Tibial artery (tissue), 4 donors: ENCODE measurements around the gene SCUBE1.

Source experiments
- DNase-seq, 2 donors: peaks; one replicate each; pipeline ENCODE4 v3.0.0-alpha.2; 2019
- H3K27ac ChIP-seq, 2 donors: fragments of 200-600 bp; sonication (generic) in 1 of 2; 1 replicate in 1 of 2; 2 replicates in 1 of 2; pipeline ENCODE4 v1.5.1; 2018 to 2019; ENCODE audit warnings: mild to moderate bottlenecking in 1 of 2
- H3K27me3 ChIP-seq, 2 donors: fragments of 200-600 bp; sonication (generic) in 1 of 2; one replicate each; pipeline versions ENCODE4 v1.5.1 to v1.6.0; 2016 to 2019
- H3K36me3 ChIP-seq, 3 donors: fragments of 200-600 bp; sonication (generic) in 2 of 3; one replicate each; pipeline ENCODE4 v1.5.1; 2016 to 2019; ENCODE audit warnings: mild to moderate bottlenecking in 2 of 3
- H3K4me1 ChIP-seq, 4 donors: fragments of 200-600 bp; sonication (generic) in 2 of 4; 1 replicate in 3 of 4; 2 replicates in 1 of 4; pipeline ENCODE4 v1.5.1; 2016 to 2019
- H3K4me3 ChIP-seq, 2 donors: fragments of 200-600 bp; sonication (generic) in 1 of 2; 1 replicate in 1 of 2; 2 replicates in 1 of 2; pipeline ENCODE4 v1.5.1; 2018 to 2019; ENCODE audit warnings: mild to moderate bottlenecking in 2 of 2
- H3K9me3 ChIP-seq, 3 donors: fragments of 200-600 bp; sonication (generic) in 1 of 3; one replicate each; pipeline ENCODE4 v1.5.1; 2016 to 2019
- intact Hi-C: fragments of 100-400 bp; cut with DNase I; formaldehyde crosslinking; loops from one replicate; pipeline ENCODE4 v1.15.0; 2023; ENCODE audit warnings: low total_unique reads
- TF ChIP-seq, protein P1 (sequence below), 2 experiments: fragments of 200-600 bp in 1 of 2; fragments of 450-650 bp in 1 of 2; IDR thresholded peaks; one replicate each; pipeline ENCODE4 v1.5.1; 2017 to 2019; ENCODE audit warnings: antibody characterized with exemption in 2 of 2, mild to moderate bottlenecking in 1 of 2, moderate library complexity in 1 of 2

SCUBE1 gene

DNA sequence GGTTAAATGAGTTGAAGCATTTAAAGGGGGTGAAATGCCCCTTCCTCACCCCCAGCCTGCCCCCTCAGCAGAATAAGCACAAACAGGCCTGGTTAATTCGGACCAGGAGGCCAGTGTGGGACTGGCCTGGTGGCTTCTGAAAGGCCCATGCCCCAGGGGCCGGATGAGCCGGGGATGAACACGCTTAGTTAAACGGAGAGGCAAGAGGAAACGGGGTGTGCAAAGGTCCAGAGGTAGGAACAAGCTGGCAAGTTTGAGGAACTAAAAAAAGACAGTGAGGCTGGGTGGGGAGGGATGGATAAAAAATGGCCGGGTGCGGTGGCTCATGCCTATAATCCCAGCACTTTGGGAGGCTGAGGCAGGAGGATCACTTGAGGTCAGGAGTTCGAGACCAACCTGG is 11.5 kb downstream of the SCUBE1 start:
- Histone ChIP-seq H3K4me3 (no peak overlapping the region), H3K27me3 (peaks cover 0 to 33% of the 10 kb centered on the region in 2 donors), H3K36me3 (no peaks in the 10 kb centered on the region), H3K4me1 (no peaks in the 10 kb centered on the region), H3K9me3 (no peaks in the 10 kb centered on the region), H3K27ac (no peak overlapping the region)
- no peak for DNase-seq
- intact Hi-C loops = no loop called here
- TF ChIP-seq, protein P1, sequence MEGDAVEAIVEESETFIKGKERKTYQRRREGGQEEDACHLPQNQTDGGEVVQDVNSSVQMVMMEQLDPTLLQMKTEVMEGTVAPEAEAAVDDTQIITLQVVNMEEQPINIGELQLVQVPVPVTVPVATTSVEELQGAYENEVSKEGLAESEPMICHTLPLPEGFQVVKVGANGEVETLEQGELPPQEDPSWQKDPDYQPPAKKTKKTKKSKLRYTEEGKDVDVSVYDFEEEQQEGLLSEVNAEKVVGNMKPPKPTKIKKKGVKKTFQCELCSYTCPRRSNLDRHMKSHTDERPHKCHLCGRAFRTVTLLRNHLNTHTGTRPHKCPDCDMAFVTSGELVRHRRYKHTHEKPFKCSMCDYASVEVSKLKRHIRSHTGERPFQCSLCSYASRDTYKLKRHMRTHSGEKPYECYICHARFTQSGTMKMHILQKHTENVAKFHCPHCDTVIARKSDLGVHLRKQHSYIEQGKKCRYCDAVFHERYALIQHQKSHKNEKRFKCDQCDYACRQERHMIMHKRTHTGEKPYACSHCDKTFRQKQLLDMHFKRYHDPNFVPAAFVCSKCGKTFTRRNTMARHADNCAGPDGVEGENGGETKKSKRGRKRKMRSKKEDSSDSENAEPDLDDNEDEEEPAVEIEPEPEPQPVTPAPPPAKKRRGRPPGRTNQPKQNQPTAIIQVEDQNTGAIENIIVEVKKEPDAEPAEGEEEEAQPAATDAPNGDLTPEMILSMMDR (IDR thresholded peaks at IDR 0.05) = no peak

DNA sequence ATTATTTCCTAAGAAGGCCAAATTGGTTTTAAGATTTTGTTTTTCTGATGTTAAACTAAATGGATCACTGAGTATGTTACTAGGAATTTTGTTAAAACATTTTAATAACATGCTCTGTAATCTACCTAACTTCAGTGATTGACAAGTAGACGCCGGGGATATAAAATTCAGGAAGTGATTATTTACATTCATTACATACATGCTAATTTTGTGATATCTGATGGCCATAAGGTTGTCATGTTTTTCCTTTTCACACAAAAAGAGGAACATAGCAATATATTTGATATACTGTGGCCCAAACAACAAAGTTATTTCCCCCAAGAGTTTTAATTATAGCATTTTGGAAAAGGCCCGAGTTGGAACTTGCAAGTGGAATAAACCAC is 12.1 kb downstream of the SCUBE1 start:
- TF ChIP-seq, protein P1 (IDR thresholded peaks at IDR 0.05) = no peak
- Histone ChIP-seq H3K36me3 (no peaks in the 10 kb centered on the region), H3K27me3 (peaks cover 0 to 34% of the 10 kb centered on the region in 2 donors), H3K9me3 (no peaks in the 10 kb centered on the region), H3K4me1 (no peaks in the 10 kb centered on the region), H3K27ac (no peak overlapping the region), H3K4me3 (no peak overlapping the region)
- intact Hi-C loops = no loop called here
- DNase-seq = no peak

DNA sequence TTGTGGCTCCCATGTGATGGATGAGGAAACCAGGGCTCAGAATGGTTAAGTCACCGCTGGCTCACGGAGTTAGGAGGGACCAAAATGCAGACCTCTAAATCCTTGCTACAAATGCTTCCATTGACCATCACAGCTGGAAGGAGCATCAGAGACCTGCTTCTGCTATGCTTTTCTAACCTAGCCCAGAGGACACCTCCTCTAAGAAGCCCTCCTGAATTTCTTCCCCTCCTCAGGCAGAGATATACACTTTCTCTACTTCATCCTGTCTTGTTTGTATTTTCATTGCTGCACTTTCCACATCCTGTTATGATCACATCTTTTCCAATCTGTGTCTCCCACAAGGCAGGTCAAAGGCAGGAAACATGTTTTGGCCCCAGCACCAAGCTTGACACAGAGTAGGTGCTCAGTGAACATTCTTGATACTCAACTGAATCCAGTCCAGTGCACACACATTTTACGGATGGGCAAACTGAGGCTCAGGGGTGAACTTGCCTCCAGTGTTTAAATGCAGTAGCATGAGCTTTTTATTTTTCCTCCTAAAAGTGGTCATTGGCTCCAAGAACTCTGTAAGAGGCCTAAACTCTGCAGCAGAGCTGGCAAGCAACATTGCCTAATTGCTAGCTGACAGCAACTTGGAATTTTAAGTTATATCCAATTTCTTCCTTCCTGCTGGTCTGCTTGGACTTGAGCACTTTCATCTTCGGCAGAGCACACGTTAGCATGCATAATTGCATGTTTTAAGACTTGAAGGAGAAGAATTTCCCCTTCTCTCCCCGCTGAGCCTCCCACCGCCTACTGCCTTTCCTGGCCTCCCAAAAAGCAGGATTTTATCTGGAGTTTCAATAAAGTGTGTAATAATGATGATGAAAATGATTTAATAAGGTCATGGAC is 12.7 kb downstream of the SCUBE1 start:
- H3K9me3 ChIP-seq = no peaks in the 10 kb centered on the region
- H3K27ac ChIP-seq = no peak overlapping the region
- DNase-seq = no peak
- peaks cover 0 to 33% of the 10 kb centered on the region in 2 donors for H3K27me3 ChIP-seq
- no peaks in the 10 kb centered on the region for H3K4me1 ChIP-seq
- no peak overlapping the region for H3K4me3 ChIP-seq
- H3K36me3 ChIP-seq = no peaks in the 10 kb centered on the region
- TF ChIP-seq, protein P1 (IDR thresholded peaks at IDR 0.05) = no peak
- intact Hi-C loops = no loop called here

DNA sequence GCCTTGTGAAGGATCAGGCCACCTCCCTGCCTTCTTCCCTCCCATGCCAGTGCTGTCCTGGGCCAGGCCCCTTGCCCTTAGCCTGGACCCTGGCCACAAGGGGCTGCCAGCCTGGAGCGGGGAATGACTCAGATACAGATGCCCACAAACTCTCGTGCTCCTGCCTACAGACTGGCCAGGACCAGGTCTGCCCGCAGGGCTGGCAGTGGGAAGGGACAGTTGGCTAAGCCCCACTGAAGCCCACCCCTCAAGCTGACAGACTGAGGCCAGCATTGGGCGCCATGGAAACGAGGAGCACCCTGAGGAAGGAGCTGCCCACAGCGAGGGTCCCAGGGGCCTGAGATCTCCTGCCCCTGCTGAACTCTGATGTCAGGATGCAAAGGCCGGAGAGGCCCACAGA is 14.1 kb downstream of the SCUBE1 start:
- no peaks in the 10 kb centered on the region for H3K36me3 ChIP-seq
- no peak overlapping the region for H3K27ac ChIP-seq
- no peak for DNase-seq
- H3K9me3 ChIP-seq = no peaks in the 10 kb centered on the region
- TF ChIP-seq, protein P1 (IDR thresholded peaks at IDR 0.05) = no peak
- no peaks in the 10 kb centered on the region for H3K4me1 ChIP-seq
- H3K4me3 ChIP-seq = no peak overlapping the region
- intact Hi-C loops = no loop called here
- peaks cover 0 to 26% of the 10 kb centered on the region in 2 donors for H3K27me3 ChIP-seq

DNA sequence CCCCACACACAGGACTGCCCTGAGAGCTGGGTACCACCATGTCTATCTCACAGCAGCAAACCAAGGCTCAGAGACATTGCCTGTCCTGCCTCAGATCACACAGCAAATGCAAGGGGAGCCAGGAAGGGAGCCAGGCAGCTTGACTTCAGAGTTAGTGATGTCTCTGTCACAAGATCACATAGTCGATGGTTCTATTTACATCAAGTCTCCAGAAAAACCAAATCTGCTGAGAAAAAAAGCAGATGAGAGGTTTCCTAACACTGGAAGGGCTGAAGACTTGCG is 16.1 kb downstream of the SCUBE1 start:
- H3K4me3 ChIP-seq = no peak overlapping the region

More for the DNA sequence above, 16.1 kb downstream of the SCUBE1 start:
- Histone ChIP-seq H3K4me1 (no peaks in the 10 kb centered on the region), H3K27ac (no peak overlapping the region), H3K9me3 (no peaks in the 10 kb centered on the region), H3K27me3 (peaks cover 0 to 26% of the 10 kb centered on the region in 2 donors), H3K36me3 (no peaks in the 10 kb centered on the region)
- no peak for DNase-seq
- intact Hi-C loops = no loop called here
- TF ChIP-seq, protein P1 (IDR thresholded peaks at IDR 0.05) = no peak
